Vagina (tissue), 2 donors: ENCODE data around the gene NOP16. TPM values are rescaled to one million over a fixed set of nuclear protein-coding genes. Genes with fewer than 3 reads are reported as not detected.

Experiments used
- DNase-seq, 2 donors: peaks; one replicate each; pipeline ENCODE4 v3.0.0-alpha.2; 2017; ENCODE audit errors: extremely low spot score in 2 of 2
- H3K27ac ChIP-seq: fragments of 200-600 bp; sonication (generic); one replicate; pipeline ENCODE4 v1.5.1; 2019
- H3K27me3 ChIP-seq: fragments of 200-600 bp; sonication (generic); one replicate; pipeline ENCODE4 v1.5.1; 2019
- H3K36me3 ChIP-seq, 2 donors: fragments of 200-600 bp; sonication (generic); one replicate each; pipeline ENCODE4 v1.5.1; 2017 to 2019
- H3K4me1 ChIP-seq: fragments of 200-600 bp; sonication (generic); one replicate; pipeline ENCODE4 v1.5.1; 2019
- H3K4me3 ChIP-seq, 2 donors: fragments of 200-600 bp; sonication (generic); 1 replicate in 1 of 2; 2 replicates in 1 of 2; pipeline ENCODE4 v1.5.1; 2016 to 2019
- H3K9me3 ChIP-seq: fragments of 200-600 bp; sonication (generic); one replicate; pipeline ENCODE4 v1.5.1; 2019
- POLR2A ChIP-seq, 2 donors: fragments of 450-650 bp; IDR thresholded peaks; one replicate each; pipeline ENCODE4 v1.6.1; 2017; ENCODE audit warnings: antibody characterized with exemption in 2 of 2, mild to moderate bottlenecking in 2 of 2, moderate library complexity in 2 of 2
- POLR2AphosphoS5 ChIP-seq, 2 donors: sonication (generic); formaldehyde crosslinking; IDR thresholded peaks; one replicate each; pipeline ENCODE4 v1.9.0; 2017; ENCODE audit warnings: antibody characterized with exemption in 2 of 2, mild to moderate bottlenecking in 2 of 2, low read depth in 1 of 2; ENCODE audit not compliant: insufficient read depth in 1 of 2
- intact Hi-C: fragments of 100-400 bp; cut with DNase I; formaldehyde crosslinking; loops from one replicate; pipeline ENCODE4 v1.15.1; 2023
- total RNA-seq: library from RNA; depleted of rRNA; stranded (reverse); fragments of >200 nt; gene quantifications from one replicate; pipeline ENCODE4 v1.2.3, GENCODE V29; 2016
- TF ChIP-seq, protein P1 (sequence below), 3 experiments: fragments of 450-650 bp in 2 of 3; fragments of 200-600 bp in 1 of 3; sonication (generic) in 1 of 3; IDR thresholded peaks; one replicate each; pipeline ENCODE4 v1.5.1; 2017 to 2019; ENCODE audit warnings: antibody characterized with exemption in 3 of 3, mild to moderate bottlenecking in 2 of 3, moderate library complexity in 2 of 3

NOP16 gene
- total RNA-seq, 1 donor from 2014 or later, result 48.6 TPM

DNA sequence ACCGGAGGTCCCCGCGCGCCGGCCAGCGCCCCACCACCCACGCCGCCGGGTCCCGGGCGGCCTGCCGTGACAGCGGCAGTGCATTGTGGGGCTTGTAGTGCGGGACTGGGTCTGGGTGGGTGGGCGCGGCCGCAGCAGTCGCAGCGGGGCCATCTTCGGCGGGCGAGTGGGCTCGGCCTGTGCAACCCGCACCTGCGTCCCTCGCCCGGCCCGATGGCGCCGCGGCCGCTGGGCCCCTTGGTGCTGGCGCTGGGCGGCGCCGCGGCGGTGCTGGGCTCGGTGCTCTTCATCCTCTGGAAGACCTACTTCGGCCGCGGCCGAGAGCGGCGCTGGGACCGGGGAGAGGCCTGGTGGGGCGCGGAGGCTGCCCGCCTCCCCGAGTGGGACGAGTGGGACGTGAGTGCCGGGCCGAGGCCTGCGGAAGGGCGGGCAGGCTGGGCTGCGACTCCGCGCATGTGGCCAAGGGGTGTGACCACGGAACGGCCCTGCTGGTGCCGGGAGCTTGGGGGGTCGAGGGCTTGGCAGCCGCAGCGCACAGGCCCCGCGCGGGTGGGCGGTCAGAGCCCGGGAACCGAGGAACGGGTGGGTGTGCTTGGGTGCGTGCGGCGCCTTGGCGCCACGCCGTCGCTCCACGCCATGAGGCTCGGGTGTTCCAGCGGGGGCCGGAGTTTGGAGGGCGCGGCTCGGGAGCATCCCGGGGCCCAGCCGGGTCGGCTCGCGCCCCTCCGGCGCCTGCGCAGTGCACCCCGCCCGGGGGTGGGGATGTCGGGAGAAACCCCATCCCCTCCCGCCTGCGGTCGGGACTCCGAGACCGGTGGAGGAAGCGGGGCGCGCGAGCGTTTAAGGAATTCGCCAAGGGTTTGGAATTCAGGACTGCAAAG lies 22.8 kb downstream of the NOP16 start, which contains the start of gene ARL10:
TSS of gene ARL10 (plus strand) at position 137 of the 881 bp plus-strand sequence. CDS start at position 214, 77 bp downstream.
- no peak for DNase-seq
- TF ChIP-seq, protein P1, sequence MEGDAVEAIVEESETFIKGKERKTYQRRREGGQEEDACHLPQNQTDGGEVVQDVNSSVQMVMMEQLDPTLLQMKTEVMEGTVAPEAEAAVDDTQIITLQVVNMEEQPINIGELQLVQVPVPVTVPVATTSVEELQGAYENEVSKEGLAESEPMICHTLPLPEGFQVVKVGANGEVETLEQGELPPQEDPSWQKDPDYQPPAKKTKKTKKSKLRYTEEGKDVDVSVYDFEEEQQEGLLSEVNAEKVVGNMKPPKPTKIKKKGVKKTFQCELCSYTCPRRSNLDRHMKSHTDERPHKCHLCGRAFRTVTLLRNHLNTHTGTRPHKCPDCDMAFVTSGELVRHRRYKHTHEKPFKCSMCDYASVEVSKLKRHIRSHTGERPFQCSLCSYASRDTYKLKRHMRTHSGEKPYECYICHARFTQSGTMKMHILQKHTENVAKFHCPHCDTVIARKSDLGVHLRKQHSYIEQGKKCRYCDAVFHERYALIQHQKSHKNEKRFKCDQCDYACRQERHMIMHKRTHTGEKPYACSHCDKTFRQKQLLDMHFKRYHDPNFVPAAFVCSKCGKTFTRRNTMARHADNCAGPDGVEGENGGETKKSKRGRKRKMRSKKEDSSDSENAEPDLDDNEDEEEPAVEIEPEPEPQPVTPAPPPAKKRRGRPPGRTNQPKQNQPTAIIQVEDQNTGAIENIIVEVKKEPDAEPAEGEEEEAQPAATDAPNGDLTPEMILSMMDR (IDR thresholded peaks at IDR 0.05), result no peak
- peak in 1 of 2 donors; percentile 33 for TF ChIP-seq POLR2AphosphoS5 (IDR thresholded peaks at IDR 0.05; ENCODE audit: insufficient read depth in 1 of 2, low read depth in 1 of 2)
- peak in 1 of 2 donors; percentile 26 for TF ChIP-seq POLR2A (IDR thresholded peaks at IDR 0.05)
- Histone ChIP-seq H3K4me3 (peak within 1 kb of the TSS; percentile 76 to 84), H3K9me3 (no peaks in the 10 kb centered on the region), H3K4me1 (peaks cover 24% of the 10 kb centered on the region), H3K27me3 (no peaks in the 10 kb centered on the region), H3K36me3 (peaks cover 0 to 19% of the 10 kb centered on the region in 2 donors), H3K27ac (peak within 1 kb of the TSS; percentile 81)
- intact Hi-C loops, result no loop called here

DNA sequence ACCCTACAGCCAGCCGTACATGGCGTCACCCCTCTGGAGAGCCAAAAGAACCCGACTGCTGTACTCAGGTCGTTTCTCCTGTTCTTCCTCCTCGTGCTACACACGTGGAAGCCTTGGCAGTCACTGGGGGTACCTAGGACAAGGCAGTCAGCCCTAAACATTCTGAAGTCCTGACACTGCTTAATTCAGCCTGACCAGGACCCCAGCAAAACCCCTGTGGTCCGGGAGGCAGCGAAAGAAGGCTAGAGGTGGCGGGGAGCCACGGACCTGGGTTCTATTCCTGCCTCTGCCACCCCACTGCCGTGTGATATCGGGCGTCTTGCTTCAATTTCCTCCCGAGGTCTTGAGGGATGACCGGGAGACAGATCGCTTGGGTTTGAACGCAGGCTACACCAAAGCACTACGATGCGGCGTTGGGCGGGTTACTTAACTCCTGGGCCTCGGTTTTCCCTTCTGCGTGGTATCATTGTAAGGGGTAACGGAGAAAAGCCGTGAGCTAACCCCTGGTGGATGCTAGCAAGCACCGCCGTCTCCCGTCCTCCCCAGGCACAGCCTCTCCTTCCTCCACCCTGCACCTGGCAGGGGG lies 23.5 kb downstream of the NOP16 start:
- H3K36me3 ChIP-seq, result peaks cover 0 to 17% of the 10 kb centered on the region in 2 donors
- peak overlapping the region; percentile 76 to 84 for H3K4me3 ChIP-seq
- H3K4me1 ChIP-seq, result peaks cover 31% of the 10 kb centered on the region
- DNase-seq, result no peak
- H3K9me3 ChIP-seq, result no peaks in the 10 kb centered on the region
- H3K27ac ChIP-seq, result peak overlapping the region; percentile 81
- intact Hi-C loops, result no loop called here
- TF ChIP-seq POLR2A (IDR thresholded peaks at IDR 0.05) (no peak), POLR2AphosphoS5 (IDR thresholded peaks at IDR 0.05; ENCODE audit: insufficient read depth in 1 of 2, low read depth in 1 of 2) (no peak)
- TF ChIP-seq, protein P1 (IDR thresholded peaks at IDR 0.05), result no peak
- no peaks in the 10 kb centered on the region for H3K27me3 ChIP-seq

DNA sequence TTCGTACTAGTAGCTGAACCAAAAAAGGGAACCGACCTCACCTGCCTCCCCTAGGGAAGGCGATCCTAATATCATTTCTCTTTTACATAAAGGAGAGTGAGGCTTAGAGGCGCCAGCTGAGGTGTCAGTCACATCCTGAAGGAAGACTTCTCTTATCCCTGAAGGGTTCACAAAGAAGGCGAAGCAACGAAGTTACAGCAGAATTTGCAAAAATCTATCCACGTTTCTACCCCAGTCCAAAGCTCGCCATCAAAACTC lies 26.2 kb downstream of the NOP16 start:
- H3K27me3 ChIP-seq, result no peaks in the 10 kb centered on the region
- TF ChIP-seq, protein P1 (IDR thresholded peaks at IDR 0.05), result no peak
- TF ChIP-seq POLR2A (IDR thresholded peaks at IDR 0.05) (no peak), POLR2AphosphoS5 (IDR thresholded peaks at IDR 0.05; ENCODE audit: insufficient read depth in 1 of 2, low read depth in 1 of 2) (no peak)
- peaks cover 38% of the 10 kb centered on the region for H3K4me1 ChIP-seq
- no peak for DNase-seq
- no peaks in the 10 kb centered on the region for H3K9me3 ChIP-seq
- H3K36me3 ChIP-seq, result peaks cover 0 to 4% of the 10 kb centered on the region in 2 donors
- H3K4me3 ChIP-seq, result peak overlapping the region; percentile 90 to 92
- peak overlapping the region; percentile 86 for H3K27ac ChIP-seq
- intact Hi-C loops, result no loop called here

DNA sequence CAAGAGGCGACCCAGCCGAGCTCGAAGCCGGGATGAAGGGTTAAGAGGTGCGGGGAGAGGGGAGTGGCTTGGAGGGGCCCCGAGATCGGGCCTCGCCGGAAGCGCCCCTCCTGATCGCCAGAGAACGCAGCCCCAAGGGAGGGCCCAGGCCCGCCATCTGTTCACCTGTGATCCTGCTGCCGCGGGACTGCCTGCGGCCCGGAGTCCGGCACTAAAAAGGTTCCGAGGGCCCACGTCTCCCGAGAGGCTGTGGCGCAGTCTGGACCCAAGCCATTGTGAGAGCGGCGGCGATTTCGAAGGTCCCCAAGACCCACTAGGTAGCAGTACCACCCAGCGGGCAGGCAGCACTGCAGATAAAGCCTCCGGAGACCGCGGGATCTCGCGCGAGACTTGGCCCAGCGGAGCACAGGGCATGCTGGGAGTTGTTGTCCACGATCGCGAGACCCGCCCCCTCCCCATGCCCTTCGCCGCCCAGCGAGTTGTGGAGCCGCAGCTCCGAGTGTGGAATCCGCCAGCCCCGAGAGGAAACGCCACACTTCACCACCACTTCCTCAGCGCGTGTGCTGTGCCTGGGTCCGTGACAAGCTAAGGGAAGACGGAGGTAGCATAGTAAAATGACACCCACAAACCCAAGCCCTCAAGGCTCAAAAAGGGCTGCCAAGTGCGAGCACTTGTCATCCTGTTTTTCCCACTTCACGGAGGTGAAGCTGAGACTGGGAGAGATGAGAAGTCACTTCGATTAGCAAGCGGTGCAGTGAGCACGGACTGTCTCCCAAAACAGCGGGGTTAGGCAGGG lies 26.8 kb downstream of the NOP16 start, which contains the start of gene KIAA1191:
TSS of gene KIAA1191 (minus strand) at position 328 of the 796 bp plus-strand sequence. CDS start 2,256 bp downstream, outside the sequence.
- intact Hi-C loops, result no loop called here
- Histone ChIP-seq H3K9me3 (no peaks in the 10 kb centered on the region), H3K4me1 (peaks cover 37% of the 10 kb centered on the region), H3K36me3 (peaks cover 0 to 4% of the 10 kb centered on the region in 2 donors), H3K27ac (peak within 1 kb of the TSS; percentile 86), H3K27me3 (no peaks in the 10 kb centered on the region), H3K4me3 (peak within 1 kb of the TSS; percentile 90 to 92)
- peak in 1 of 2 donors; percentile 94 for DNase-seq
- peak in 1 of 2 donors; percentile 72 for TF ChIP-seq POLR2A (IDR thresholded peaks at IDR 0.05)
- peak; percentile 96 for TF ChIP-seq POLR2AphosphoS5 (IDR thresholded peaks at IDR 0.05; ENCODE audit: insufficient read depth in 1 of 2, low read depth in 1 of 2)
- TF ChIP-seq, protein P1 (IDR thresholded peaks at IDR 0.05), result no peak
